MM.1S (cell line): ENCODE results near the gene GRPR.
"Not testable (repeated sequence)": the region's sequence is repeated elsewhere in the genome, so short reads cannot be mapped to it uniquely, and the experiment has no call there.

ENCODE experiments used
- DNase-seq: peaks from one replicate; pipeline ENCODE4 v3.0.0-alpha.2; 2015
- H2AFZ ChIP-seq: fragments of 300-600 bp; sonication (generic); 2 replicates; pipeline ENCODE4 v1.6.0; 2016; ENCODE audit warnings: antibody characterized with exemption, low read length
- H3F3A ChIP-seq: fragments of 300-600 bp; sonication (generic); 2 replicates; pipeline ENCODE4 v1.6.1; 2016; ENCODE audit warnings: mild to moderate bottlenecking, antibody characterized with exemption, low read length, moderate library complexity, mixed read lengths; ENCODE audit not compliant: insufficient read depth
- H3K27ac ChIP-seq: fragments of 300-600 bp; sonication (generic); 2 replicates; pipeline ENCODE4 v1.5.1; 2016; ENCODE audit warnings: mild to moderate bottlenecking, low read length
- H3K27me3 ChIP-seq: fragments of 300-600 bp; sonication (generic); replicated peaks from 2 replicates; pipeline ENCODE4 v1.6.0; 2016; ENCODE audit warnings: low read length; ENCODE audit not compliant: insufficient read depth
- H3K36me3 ChIP-seq: fragments of 300-600 bp; sonication (generic); replicated peaks from 2 replicates; pipeline ENCODE4 v1.6.1; 2016; ENCODE audit warnings: mild to moderate bottlenecking, low read length, mixed read lengths; ENCODE audit not compliant: insufficient read depth
- H3K4me1 ChIP-seq: fragments of 300-600 bp; sonication (generic); 2 replicates; pipeline ENCODE4 v1.6.1; 2016; ENCODE audit warnings: low read length, mixed read lengths
- H3K4me2 ChIP-seq: fragments of 300-600 bp; sonication (generic); 2 replicates; pipeline ENCODE4 v1.6.0; 2016; ENCODE audit warnings: low read depth, low read length
- H3K4me3 ChIP-seq: fragments of 300-600 bp; sonication (generic); 2 replicates; pipeline ENCODE4 v1.5.1; 2016; ENCODE audit warnings: low read length, mixed read lengths
- H3K79me2 ChIP-seq: fragments of 300-600 bp; sonication (generic); 2 replicates; pipeline ENCODE4 v1.6.1; 2016; ENCODE audit warnings: mixed run types, low read length, mixed read lengths
- H3K9ac ChIP-seq: fragments of 300-600 bp; sonication (generic); 2 replicates; pipeline ENCODE4 v1.6.1; 2016; ENCODE audit warnings: low read length, mixed read lengths
- H3K9me2 ChIP-seq: fragments of 300-600 bp; sonication (generic); replicated peaks from 2 replicates; pipeline ENCODE4 v1.6.1; 2016; ENCODE audit warnings: mild to moderate bottlenecking, low read length, mixed read lengths; ENCODE audit not compliant: insufficient read depth
- H3K9me3 ChIP-seq: fragments of 300-600 bp; sonication (generic); replicated peaks from 2 replicates; pipeline ENCODE4 v1.6.1; 2016; ENCODE audit warnings: mild to moderate bottlenecking, low read length, mixed read lengths; ENCODE audit not compliant: insufficient read depth
- H4K20me1 ChIP-seq: fragments of 300-600 bp; sonication (generic); 2 replicates; pipeline ENCODE4 v1.6.1; 2016; ENCODE audit warnings: mild to moderate bottlenecking, low read length, moderate library complexity, mixed read lengths; ENCODE audit not compliant: insufficient read depth
- CTCF ChIP-seq: fragments of 300-600 bp; sonication (generic); IDR thresholded peaks from 2 replicates; pipeline ENCODE4 v1.5.1; 2016; ENCODE audit warnings: antibody characterized with exemption, low read length, mixed read lengths
- EZH2 ChIP-seq: fragments of 300-600 bp; sonication (generic); optimal IDR thresholded peaks from 2 replicates; pipeline ENCODE3; 2017; ENCODE audit warnings: low read depth, mild to moderate bottlenecking, antibody characterized with exemption, low read length, mixed read lengths
- EZH2phosphoT487 ChIP-seq: fragments of 300-600 bp; sonication (generic); IDR thresholded peaks from 2 replicates; pipeline ENCODE4 v1.6.1; 2018; ENCODE audit warnings: antibody characterized with exemption, low read length

The GRPR gene

GRCh38 chrX:16144420-16144819, 21.1 kb downstream of the GRPR start:
- Histone ChIP-seq H3K9ac (no peak overlapping the region), H3K4me2 (no peak overlapping the region), H2AFZ (no peak overlapping the region), H3K79me2 (no peaks in the 10 kb centered on the region), H3K4me3 (no peak overlapping the region), H3K4me1 (no peaks in the 10 kb centered on the region), H3K27ac (no peak overlapping the region), H4K20me1 (no peaks in the 10 kb centered on the region), H3K9me2 (no peaks in the 10 kb centered on the region), H3K27me3 (no peaks in the 10 kb centered on the region), H3K36me3 (no peaks in the 10 kb centered on the region), H3F3A (no peaks in the 10 kb centered on the region), H3K9me3 (no peaks in the 10 kb centered on the region)
- DNase-seq = no peak
- TF ChIP-seq EZH2 (no peak), CTCF (no peak), EZH2phosphoT487 (no peak)

GRCh38 chrX:16145093-16145492, 21.7 kb downstream of the GRPR start:
- not testable (repeated sequence) for DNase-seq, H3K36me3 ChIP-seq, H3K4me1 ChIP-seq, H3F3A ChIP-seq, H3K27ac ChIP-seq, H3K9ac ChIP-seq, H4K20me1 ChIP-seq, H2AFZ ChIP-seq, H3K9me2 ChIP-seq, H3K4me2 ChIP-seq, H3K9me3 ChIP-seq, H3K27me3 ChIP-seq, H3K4me3 ChIP-seq, H3K79me2 ChIP-seq

GRCh38 chrX:16145656-16146055, 22.3 kb downstream of the GRPR start:
- H3K4me2 ChIP-seq = no peak overlapping the region
- no peaks in the 10 kb centered on the region for H3K9me3 ChIP-seq
- H3K79me2 ChIP-seq = no peaks in the 10 kb centered on the region
- H3K9ac ChIP-seq = no peak overlapping the region
- H3K36me3 ChIP-seq = no peaks in the 10 kb centered on the region
- no peak overlapping the region for H3K27ac ChIP-seq
- no peak overlapping the region for H3K4me3 ChIP-seq
- no peak for DNase-seq
- H3K27me3 ChIP-seq = no peaks in the 10 kb centered on the region
- H2AFZ ChIP-seq = no peak overlapping the region
- TF ChIP-seq EZH2phosphoT487 = no peak
- no peak for TF ChIP-seq CTCF
- no peak for TF ChIP-seq EZH2
- H4K20me1 ChIP-seq = no peaks in the 10 kb centered on the region
- H3F3A ChIP-seq = no peaks in the 10 kb centered on the region
- no peaks in the 10 kb centered on the region for H3K9me2 ChIP-seq
- no peaks in the 10 kb centered on the region for H3K4me1 ChIP-seq

GRCh38 chrX:16148896-16149295, 25.5 kb downstream of the GRPR start:
- Histone ChIP-seq H3K9me2 (no peaks in the 10 kb centered on the region), H3K9me3 (no peaks in the 10 kb centered on the region), H3K27ac (no peak overlapping the region), H3K36me3 (no peaks in the 10 kb centered on the region), H3F3A (no peaks in the 10 kb centered on the region), H4K20me1 (no peaks in the 10 kb centered on the region), H3K27me3 (no peaks in the 10 kb centered on the region), H3K79me2 (no peaks in the 10 kb centered on the region), H3K4me3 (no peak overlapping the region), H3K4me2 (no peak overlapping the region), H3K4me1 (no peaks in the 10 kb centered on the region), H3K9ac (no peak overlapping the region), H2AFZ (no peak overlapping the region)
- no peak for DNase-seq
- TF ChIP-seq EZH2 (no peak), CTCF (no peak), EZH2phosphoT487 (no peak)
